IMR-90 (cell line): ENCODE measurements around the gene PLXND1. TPM values are rescaled to one million over a fixed set of nuclear protein-coding genes. Genes with fewer than 3 reads are reported as not detected.

Experiments used
- ATAC-seq: fragments of 200-7000 bp; cut with Tn5 transposase; 2 replicates; pipeline ENCODE4 v1.9.1; 2020; ENCODE audit warnings: low read depth, mild to moderate bottlenecking, moderate library complexity
- BruUV-seq: library from RNA; stranded (reverse); fragments of 400-500 nt; replicated peaks from 2 replicates; lab custom pipeline; 2021; lab: Mats Ljungman, UMichigan
- CTCF ChIA-PET: fragments of 300-600 bp; formaldehyde crosslinking; extraction: SDS; loops from one replicate; lab custom pipeline; 2021; ENCODE audit warnings: antibody characterized with exemption; lab: Yijun Ruan, JAX
- POLR2A ChIA-PET: fragments of 300-600 bp; sonication (Branson Sonifier 250); formaldehyde crosslinking; loops from one replicate; lab custom pipeline; 2022; ENCODE audit warnings: antibody characterized with exemption; ENCODE audit not compliant: unreplicated experiment; lab: Charles Lee
- DNase-seq: peaks from one replicate; pipeline ENCODE4 v3.0.0; 2013
- H2AFZ ChIP-seq: replicated peaks from 2 replicates; pipeline ENCODE3; 2013; ENCODE audit warnings: low read length, mild to moderate bottlenecking; ENCODE audit not compliant: poor library complexity
- H2AK5ac ChIP-seq: 2 replicates; pipeline ENCODE4 v1.6.1; 2013; ENCODE audit warnings: low read depth, low read length, inconsistent platforms
- H2AK9ac ChIP-seq: replicated peaks from 2 replicates; pipeline ENCODE3; 2013; ENCODE audit warnings: mild to moderate bottlenecking, low read depth, low read length, moderate library complexity; ENCODE audit not compliant: poor library complexity
- H2BK120ac ChIP-seq: 2 replicates; pipeline ENCODE4 v1.6.1; 2013; ENCODE audit warnings: low read depth, low read length, inconsistent platforms
- H2BK15ac ChIP-seq: 3 replicates; pipeline ENCODE4 v1.6.1; 2013; ENCODE audit warnings: low read depth, low read length, inconsistent platforms
- H2BK20ac ChIP-seq: 2 replicates; pipeline ENCODE4 v1.6.1; 2013; ENCODE audit warnings: low read depth, mild to moderate bottlenecking, inconsistent platforms, low read length, moderate library complexity
- H2BK5ac ChIP-seq: 2 replicates; pipeline ENCODE4 v1.6.1; 2013; ENCODE audit warnings: mild to moderate bottlenecking, low read depth, low read length, inconsistent platforms; ENCODE audit not compliant: poor library complexity, severe bottlenecking
- H3K14ac ChIP-seq: replicated peaks from 2 replicates; pipeline ENCODE4 v1.6.1; 2013; ENCODE audit warnings: low read depth, low read length, inconsistent platforms
- H3K18ac ChIP-seq: 2 replicates; pipeline ENCODE4 v1.6.1; 2013; ENCODE audit warnings: low read depth, low read length, control low read depth
- H3K23ac ChIP-seq: 2 replicates; pipeline ENCODE4 v1.6.1; 2013; ENCODE audit warnings: low read depth, low read length, inconsistent platforms
- H3K27ac ChIP-seq: 2 replicates; pipeline ENCODE4 v1.5.1; 2013; ENCODE audit warnings: mild to moderate bottlenecking, control low read depth, low read length; ENCODE audit not compliant: insufficient read depth
- H3K27me3 ChIP-seq: 2 replicates; pipeline ENCODE4 v1.6.1; 2013; ENCODE audit warnings: low read length; ENCODE audit not compliant: control insufficient read depth, insufficient read depth
- H3K36me3 ChIP-seq: 2 replicates; pipeline ENCODE4 v1.6.1; 2013; ENCODE audit warnings: low read length, mixed read lengths; ENCODE audit not compliant: control insufficient read depth, insufficient read depth
- H3K4ac ChIP-seq: 2 replicates; pipeline ENCODE4 v1.6.1; 2013; ENCODE audit warnings: low read depth, low read length, inconsistent platforms
- H3K4me1 ChIP-seq: 2 replicates; pipeline ENCODE4 v1.6.1; 2013; ENCODE audit warnings: low read length, mixed read lengths; ENCODE audit not compliant: control insufficient read depth, insufficient read depth
- H3K4me2 ChIP-seq: 2 replicates; pipeline ENCODE4 v1.6.1; 2013; ENCODE audit warnings: low read depth, mild to moderate bottlenecking, control low read depth, low read length, moderate library complexity
- H3K4me3 ChIP-seq: 2 replicates; pipeline ENCODE4 v1.5.1; 2013; ENCODE audit warnings: low read depth, mild to moderate bottlenecking, control low read depth, low read length, moderate library complexity; ENCODE audit not compliant: insufficient read depth
- H3K56ac ChIP-seq: 2 replicates; pipeline ENCODE4 v1.6.1; 2013; ENCODE audit warnings: low read length, inconsistent platforms; ENCODE audit not compliant: insufficient read depth; ENCODE audit errors: extremely low read depth
- H3K79me1 ChIP-seq, 2 experiments: 2 replicates each; pipeline ENCODE4 v1.6.1; 2013; ENCODE audit warnings: low read length in 2 of 2, inconsistent platforms in 1 of 2, low read depth in 1 of 2
- H3K9ac ChIP-seq: 2 replicates; pipeline ENCODE4 v1.6.1; 2013; ENCODE audit warnings: low read depth, low read length, control low read depth
- H3K9me1 ChIP-seq: 2 replicates; pipeline ENCODE4 v1.6.1; 2013; ENCODE audit warnings: low read length, inconsistent platforms; ENCODE audit not compliant: insufficient read depth
- H3K9me3 ChIP-seq: 2 replicates; pipeline ENCODE4 v1.6.1; 2013; ENCODE audit warnings: low read length; ENCODE audit not compliant: control insufficient read depth, insufficient read depth
- H4K20me1 ChIP-seq: 2 replicates; pipeline ENCODE4 v1.6.1; 2013; ENCODE audit warnings: low read length, inconsistent platforms; ENCODE audit not compliant: insufficient read depth
- H4K5ac ChIP-seq: 2 replicates; pipeline ENCODE4 v1.6.1; 2013; ENCODE audit warnings: mild to moderate bottlenecking, low read depth, low read length, control low read depth
- H4K8ac ChIP-seq, 2 experiments: 2 replicates each; pipeline ENCODE4 v1.6.1; 2013; ENCODE audit warnings: low read depth in 2 of 2, low read length in 2 of 2, control low read depth in 1 of 2, inconsistent platforms in 1 of 2
- H4K91ac ChIP-seq: 2 replicates; pipeline ENCODE4 v1.6.1; 2013; ENCODE audit warnings: low read depth, low read length, inconsistent platforms; ENCODE audit not compliant: insufficient read depth
- CEBPB ChIP-seq: IDR thresholded peaks from 2 replicates; pipeline ENCODE4 v1.6.1; 2012; ENCODE audit warnings: low read depth, low read length, improper control_type of control experiment
- CHD1 ChIP-seq: IDR thresholded peaks from 2 replicates; pipeline ENCODE4 v1.6.1; 2012; ENCODE audit warnings: low read depth, low read length, improper control_type of control experiment
- FOS ChIP-seq: fragments of 150-350 bp; IDR thresholded peaks from 2 replicates; pipeline ENCODE4 v1.6.1; 2016; ENCODE audit warnings: low read depth, low read length
- MAZ ChIP-seq: IDR thresholded peaks from 2 replicates; pipeline ENCODE4 v1.6.1; 2012; ENCODE audit warnings: low read depth, mild to moderate bottlenecking, low read length, improper control_type of control experiment, moderate library complexity, borderline replicate concordance
- MXI1 ChIP-seq: IDR thresholded peaks from 2 replicates; pipeline ENCODE4 v1.6.1; 2012; ENCODE audit warnings: low read depth, mild to moderate bottlenecking, low read length, moderate library complexity, borderline replicate concordance
- POLR2A ChIP-seq: IDR thresholded peaks from 2 replicates; pipeline ENCODE4 v1.6.1; 2012; ENCODE audit warnings: mild to moderate bottlenecking, low read depth, low read length
- WGBS, 2 experiments: methylation state at CpG; one replicate each; pipeline versions ENCODE4 v1.1.5 to v1.1.7; 2013; ENCODE audit warnings: missing lambda C conversion rate in 2 of 2; ENCODE audit not compliant: insufficient read length in 1 of 2; ENCODE audit errors: extremely low coverage in 2 of 2; 5-methylcytosine and 5-hydroxymethylcytosine counted together
- dilution Hi-C: fragments of 300-500 bp; cut with HindIII; formaldehyde crosslinking; loops from one replicate; pipeline ENCODE4 v1.14.3; 2018; ENCODE audit warnings: low sequenced_read_pairs; ENCODE audit not compliant: unreplicated experiment
- in situ Hi-C: fragments of 300-500 bp; cut with MboI; formaldehyde crosslinking; loops from 3 replicates; pipeline ENCODE4 v1.14.3; 2019; ENCODE audit warnings: low sequenced_read_pairs, inconsistent platforms, mixed read lengths
- intact Hi-C: fragments of 100-400 bp; cut with micrococcal nuclease; formaldehyde crosslinking; loops from 2 replicates; pipeline ENCODE4 v1.10.0; 2022
- polyA plus RNA-seq, 3 experiments: library from polyadenylated mRNA; depleted of rRNA; stranded (reverse); fragments of >200 nt; gene quantifications; 2 replicates each; pipeline ENCODE4 v1.2.3, GENCODE V29; 2012; ENCODE audit warnings: low replicate concordance in 1 of 3
- total RNA-seq: library from RNA; depleted of rRNA; stranded (reverse); fragments of >200 nt; gene quantifications from 2 replicates; pipeline ENCODE4 v1.2.3, GENCODE V29; 2012
- TF ChIP-seq, protein P1 (sequence below): fragments of 150-350 bp; IDR thresholded peaks from 2 replicates; pipeline ENCODE4 v1.6.1; 2017; ENCODE audit warnings: mild to moderate bottlenecking, antibody characterized with exemption, low read length, low read depth

The PLXND1 gene
- total and polyA plus RNA-seq, 2 of the 4 experiments (the other 2 are of a cell fraction): 19.2 to 67.1 TPM

DNA sequence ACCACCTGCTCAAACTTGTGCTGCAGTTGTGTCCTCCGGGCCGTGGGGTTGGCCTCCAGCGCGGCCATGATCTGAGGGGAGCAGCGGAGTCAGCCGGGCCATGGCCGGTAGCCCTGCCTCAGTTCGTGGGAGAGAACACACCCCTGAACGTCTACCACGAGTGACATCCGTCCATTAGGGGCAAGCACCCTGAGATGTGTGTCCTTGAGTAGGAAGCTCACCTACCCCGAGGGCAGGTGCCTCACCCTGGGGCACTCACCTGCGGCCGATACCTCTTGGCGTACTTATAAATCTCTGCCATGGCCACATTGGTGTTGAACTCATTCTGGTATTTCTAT is 50.1 kb downstream of the PLXND1 start:
- Histone ChIP-seq H3K4me2 (no peak overlapping the region), H3K79me1 (peaks cover 13 to 34% of the 10 kb centered on the region in 2 experiments; a peak in 3 of 4 replicates), H3K4ac (no peak overlapping the region), H3K9ac (no peak overlapping the region), H2AFZ (peak overlapping the region; percentile 59), H3K9me1 (peaks cover 16% of the 10 kb centered on the region), H3K9me3 (no peaks in the 10 kb centered on the region), H2AK9ac (no peak overlapping the region), H3K56ac (no peak overlapping the region), H3K27me3 (no peaks in the 10 kb centered on the region), H2BK120ac (no peak overlapping the region), H3K23ac (no peak overlapping the region), H2BK20ac (no peak overlapping the region), H3K4me1 (peaks cover 32% of the 10 kb centered on the region), H3K14ac (no peak overlapping the region), H2AK5ac (no peak overlapping the region), H3K18ac (no peak overlapping the region), H4K8ac (no peak overlapping the region), H4K91ac (no peak overlapping the region), H3K36me3 (peaks cover 29% of the 10 kb centered on the region), H3K4me3 (no peak overlapping the region), H2BK5ac (no peak overlapping the region), H4K5ac (no peak overlapping the region), H2BK15ac (no peak overlapping the region), H4K20me1 (no peaks in the 10 kb centered on the region), H3K27ac (no peak overlapping the region)
- POLR2A ChIA-PET: no interaction called here
- dilution Hi-C loops: no loop called here
- ATAC-seq (no peak), DNase-seq (no peak)
- CTCF ChIA-PET: no interaction called here
- in situ Hi-C loops: no loop called here
- TF ChIP-seq CEBPB (no peak), MXI1 (no peak), POLR2A (no peak), MAZ (no peak), CHD1 (no peak), FOS (no peak)
- TF ChIP-seq, protein P1, sequence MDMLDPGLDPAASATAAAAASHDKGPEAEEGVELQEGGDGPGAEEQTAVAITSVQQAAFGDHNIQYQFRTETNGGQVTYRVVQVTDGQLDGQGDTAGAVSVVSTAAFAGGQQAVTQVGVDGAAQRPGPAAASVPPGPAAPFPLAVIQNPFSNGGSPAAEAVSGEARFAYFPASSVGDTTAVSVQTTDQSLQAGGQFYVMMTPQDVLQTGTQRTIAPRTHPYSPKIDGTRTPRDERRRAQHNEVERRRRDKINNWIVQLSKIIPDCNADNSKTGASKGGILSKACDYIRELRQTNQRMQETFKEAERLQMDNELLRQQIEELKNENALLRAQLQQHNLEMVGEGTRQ: no peak
- no TSS peak for BruUV-seq
- 98% methylated on average over 7 of the region's 15 CpGs; no CpG with 5 or more reads in 1 of the 2 experiments for WGBS, 2 experiments
- intact Hi-C loops: no loop called here
